VCaP (cell line): ENCODE results near the gene POLDIP2.

ENCODE experiments used
- H3K27ac ChIP-seq: fragments of 450-650 bp; 2 replicates; pipeline ENCODE4 v1.5.1; 2017
- CTCF ChIP-seq: fragments of 450-650 bp; conservative IDR thresholded peaks from 2 replicates; pipeline ENCODE4 v1.5.1; 2017; ENCODE audit warnings: mild to moderate bottlenecking, moderate library complexity

The POLDIP2 gene

GRCh38 chr17:28357061-28357900 is at the start of gene POLDIP2:
TSS of gene POLDIP2 (minus strand) at chr17:28357527. CDS start at chr17:28357448, 79 bp downstream.
- TF ChIP-seq CTCF, result 0 out of 2 replicates have a peak, but pooled peaks have one; percentile 9
- peak within 1 kb of the TSS; percentile 95 for H3K27ac ChIP-seq

DNA sequence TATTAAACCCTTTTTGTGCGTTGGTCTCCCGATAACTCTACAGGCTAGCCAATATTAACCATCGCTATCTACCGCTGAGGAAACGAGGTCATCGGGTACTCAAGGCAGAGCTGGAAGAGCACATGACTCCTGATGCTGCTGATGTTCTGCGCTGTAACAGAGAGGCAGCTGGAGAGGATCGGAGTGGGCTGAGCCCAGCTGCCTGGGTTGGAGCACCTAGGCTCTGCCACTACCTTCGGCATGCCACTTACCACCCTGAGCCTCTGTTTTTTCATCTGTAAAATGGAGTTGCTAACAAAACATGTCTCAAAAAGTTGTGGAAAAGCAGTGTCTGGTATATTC is 49.1 kb upstream of the POLDIP2 start:
- no peak for TF ChIP-seq CTCF
- H3K27ac ChIP-seq, result peak overlapping the region; percentile 93

- TF ChIP-seq CTCF, result no peak
- peak within 1 kb of the TSS; percentile 93 for H3K27ac ChIP-seq
These were observed 48.5 kb upstream of the POLDIP2 start, which contains the start of gene SLC46A1 for GRCh38 chr17:28405632-28406472. TSS of gene SLC46A1 (minus strand) at chr17:28406212. CDS start at chr17:28406114, 98 bp downstream.

DNA sequence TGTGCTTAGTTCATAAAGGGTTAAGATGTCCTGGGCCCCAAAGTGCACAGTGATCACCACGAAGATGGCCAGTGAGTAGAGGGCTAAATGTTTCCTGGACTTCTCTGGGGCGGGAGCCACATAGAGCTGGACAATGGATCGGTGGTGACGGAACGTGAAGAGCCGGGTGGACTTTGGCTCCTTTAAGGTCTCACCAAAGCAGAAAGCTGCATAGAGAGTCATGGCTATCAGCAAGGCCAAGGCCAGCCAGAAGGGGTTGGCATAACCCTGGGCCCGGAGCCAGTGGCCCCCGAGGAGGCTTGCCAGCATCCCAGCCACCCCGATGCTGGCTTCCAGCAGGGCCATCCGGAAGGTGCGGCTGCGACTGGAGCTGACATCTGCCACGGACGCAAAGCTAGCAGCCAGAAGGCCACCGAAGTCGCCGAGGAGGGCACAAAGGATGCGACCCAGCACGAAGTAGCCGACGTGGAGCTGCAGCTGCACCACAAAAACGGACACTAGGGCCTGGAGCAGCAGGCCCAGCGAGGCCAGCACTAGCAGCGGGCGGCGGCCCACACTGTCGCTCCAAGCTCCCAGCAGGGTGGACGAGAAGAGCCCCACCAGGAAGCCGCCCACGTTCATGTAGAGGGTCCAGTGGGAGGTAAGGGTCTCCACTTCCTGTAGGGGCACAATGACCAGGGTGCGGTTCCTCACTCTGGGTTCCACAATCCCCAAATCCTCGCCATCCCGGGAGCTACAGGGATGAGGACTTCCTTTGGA is 47.7 kb upstream of the POLDIP2 start:
- peak overlapping the region; percentile 93 for H3K27ac ChIP-seq
- 0 out of 2 replicates have a peak, but pooled peaks have one; percentile 13 for TF ChIP-seq CTCF

GRCh38 chr17:28404461-28404811 is 47.1 kb upstream of the POLDIP2 start:
- TF ChIP-seq CTCF, result no peak
- H3K27ac ChIP-seq, result peak overlapping the region; percentile 93; the same call in 1 of the 2 replicates

GRCh38 chr17:28404007-28404406 is 46.7 kb upstream of the POLDIP2 start:
- no peak overlapping the region; the same call in 1 of the 2 replicates for H3K27ac ChIP-seq
- TF ChIP-seq CTCF, result no peak

GRCh38 chr17:28402844-28403243 is 45.5 kb upstream of the POLDIP2 start:
- TF ChIP-seq CTCF, result no peak

More at GRCh38 chr17:28402844-28403243, 45.5 kb upstream of the POLDIP2 start:
- H3K27ac ChIP-seq, result no peak overlapping the region; the same call in 1 of the 2 replicates
